Omental fat pad (tissue), 4 donors: ENCODE data around the gene FAM3D. TPM values are rescaled to one million over a fixed set of nuclear protein-coding genes. Genes with fewer than 3 reads are reported as not detected.

Experiments
- ATAC-seq: fragments of 150-250 bp; one replicate; pipeline ENCODE4 v1.9.1; 2016; ENCODE audit warnings: mild to moderate bottlenecking, moderate library complexity; ENCODE audit not compliant: low FRiP score
- DNase-seq: peaks from one replicate; pipeline ENCODE4 v3.0.0-alpha.2; 2019; ENCODE audit warnings: low spot score
- CTCF ChIP-seq, 3 donors: fragments of 450-650 bp; IDR thresholded peaks; one replicate each; pipeline ENCODE4 v1.5.1; 2016 to 2017; ENCODE audit warnings: antibody characterized with exemption in 3 of 3, mild to moderate bottlenecking in 3 of 3, moderate library complexity in 2 of 3
- total RNA-seq, 4 donors: library from RNA; depleted of rRNA; stranded (reverse); fragments of >200 nt; gene quantifications; one replicate each; pipeline ENCODE4 v1.1.0, GENCODE V29; 2016

Gene FAM3D
- total RNA-seq, 4 donors from 2014 or later, result 2.2 TPM; not detected in 3

GRCh38 chr3:58661836-58662420 is 4.6 kb downstream of the FAM3D start:
- TF ChIP-seq CTCF (IDR thresholded peaks at IDR 0.05), result no peak
- no peak for DNase-seq
- no peak for ATAC-seq

- DNase-seq, result no peak
- TF ChIP-seq CTCF (IDR thresholded peaks at IDR 0.05), result no peak
- no peak for ATAC-seq
Observed at GRCh38 chr3:58660998-58661397, 5.6 kb downstream of the FAM3D start.

- no peak for TF ChIP-seq CTCF (IDR thresholded peaks at IDR 0.05)
- no peak for ATAC-seq
- no peak for DNase-seq
Observed at GRCh38 chr3:58659051-58659675, 7.4 kb downstream of the FAM3D start.

GRCh38 chr3:58658508-58658907 is 8.1 kb downstream of the FAM3D start:
- ATAC-seq, result no peak
- TF ChIP-seq CTCF (IDR thresholded peaks at IDR 0.05), result no peak
- no peak for DNase-seq

- TF ChIP-seq CTCF (IDR thresholded peaks at IDR 0.05), result no peak
- ATAC-seq, result no peak
- DNase-seq, result no peak
Observed at GRCh38 chr3:58657571-58658141, 8.9 kb downstream of the FAM3D start.

- ATAC-seq (no peak), DNase-seq (no peak)
- no peak for TF ChIP-seq CTCF (IDR thresholded peaks at IDR 0.05)
Observed at GRCh38 chr3:58657036-58657520, 9.5 kb downstream of the FAM3D start.

GRCh38 chr3:58656631-58657030 is 9.9 kb downstream of the FAM3D start:
- no peak for ATAC-seq
- DNase-seq, result no peak
- no peak for TF ChIP-seq CTCF (IDR thresholded peaks at IDR 0.05)
